HG03439 (cell line): ENCODE data around the gene ARHGEF38.

ENCODE experiments used
- ATAC-seq: cut with Tn5 transposase; IDR thresholded peaks from one replicate; pipeline ENCODE4 v1.9.1; 2021; ENCODE audit warnings: mild to moderate bottlenecking, moderate library complexity; ENCODE audit not compliant: unreplicated experiment

The ARHGEF38 gene

GRCh38 chr4:105556206-105556605 is 3.8 kb downstream of the ARHGEF38 start:
- ATAC-seq = no peak

DNA sequence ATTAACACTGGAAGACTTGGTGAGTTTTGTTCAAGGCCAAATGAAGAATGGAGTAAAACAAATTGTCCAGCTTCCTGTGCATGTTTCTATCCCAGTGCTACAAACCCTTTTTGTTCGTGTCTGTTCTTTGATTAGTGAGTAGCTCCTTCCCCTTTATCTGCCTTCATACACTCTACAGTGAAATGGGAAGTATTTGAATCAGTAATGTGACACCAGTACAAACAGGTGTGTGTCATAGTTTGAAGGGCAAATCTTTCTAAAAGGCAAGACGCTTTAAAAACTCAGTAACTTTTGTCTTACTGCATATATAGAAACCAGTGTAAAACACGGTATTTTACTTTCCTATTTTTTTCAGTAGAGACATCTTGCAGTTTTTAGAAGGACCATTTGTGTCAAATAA is 5.9 kb downstream of the ARHGEF38 start:
- ATAC-seq = no peak

DNA sequence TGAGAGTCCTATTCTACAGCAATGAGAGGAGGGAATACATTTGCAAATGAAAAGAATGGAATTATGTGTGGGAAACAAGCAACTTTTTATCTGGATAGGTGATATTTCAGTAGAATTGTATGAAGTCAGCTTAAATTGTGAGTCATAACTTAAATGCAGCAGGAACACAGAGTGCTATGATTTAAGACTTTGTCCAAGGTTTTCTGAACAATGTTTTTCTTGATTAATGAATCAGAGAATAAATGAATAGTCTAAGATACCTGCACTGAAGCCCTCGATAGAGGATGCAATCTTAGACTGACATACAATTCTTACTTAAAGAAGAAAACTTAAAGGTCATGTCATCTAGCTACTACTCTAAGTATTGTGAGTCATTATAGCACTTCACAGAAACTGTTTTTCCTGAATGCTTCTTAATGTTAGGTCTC is 8.0 kb downstream of the ARHGEF38 start:
- ATAC-seq = no peak

- no peak for ATAC-seq
Observed at GRCh38 chr4:105563352-105563751, 10.9 kb downstream of the ARHGEF38 start.

DNA sequence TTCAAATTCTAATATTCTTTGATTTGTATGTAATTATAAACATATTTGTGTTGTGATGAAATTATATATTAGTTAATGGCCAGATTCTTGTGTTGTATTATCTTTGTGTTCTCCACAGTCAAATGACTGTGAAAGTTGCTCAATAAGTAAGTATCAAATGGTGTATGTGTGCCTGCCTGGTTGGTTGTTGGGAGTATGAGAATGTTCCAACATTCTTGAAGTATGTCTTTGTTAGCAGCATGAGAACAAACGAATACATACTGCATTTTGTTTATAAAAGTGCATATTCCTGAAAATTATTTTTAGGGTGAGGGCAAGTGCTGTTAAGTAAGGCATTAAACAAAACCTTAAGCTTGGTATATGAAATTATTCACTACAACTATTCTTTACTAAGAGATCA is 16.2 kb downstream of the ARHGEF38 start:
- no peak for ATAC-seq

DNA sequence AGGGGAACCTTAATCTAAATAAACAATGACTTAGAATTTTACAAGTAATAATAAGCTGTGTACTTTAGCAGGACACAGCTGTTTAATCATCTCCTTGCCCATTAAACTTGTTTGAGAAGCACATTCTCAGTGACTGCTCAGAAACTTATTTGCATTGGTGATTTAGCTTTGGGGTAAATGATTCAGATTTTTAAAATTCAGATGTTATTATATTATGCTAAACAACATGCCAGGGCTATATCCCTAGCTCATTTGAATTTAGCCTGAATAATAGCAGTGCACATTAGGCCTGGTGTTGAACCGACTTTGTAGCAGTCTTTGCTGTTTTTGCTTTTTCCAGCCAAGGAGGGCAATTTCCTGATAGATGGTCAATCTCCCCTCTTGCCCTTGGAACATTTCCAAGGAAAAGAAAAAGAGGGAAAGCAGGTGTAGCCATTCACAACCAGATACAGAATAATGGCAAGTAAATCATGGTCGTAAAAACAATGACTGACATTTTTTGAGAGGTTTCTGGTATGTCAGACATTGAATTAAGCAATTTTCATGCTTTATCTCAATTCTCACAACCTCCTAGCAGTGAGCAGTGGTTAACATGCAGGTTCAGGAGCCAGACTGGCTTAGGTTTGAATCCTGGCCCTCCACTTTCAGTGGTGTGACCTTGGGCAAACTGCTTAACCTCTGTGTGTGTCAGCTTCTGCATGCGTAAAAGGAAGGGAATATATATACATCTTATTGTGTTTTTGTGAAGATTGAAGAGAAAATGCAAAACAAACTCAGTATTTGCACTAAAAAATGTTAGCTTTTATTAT is 16.8 kb downstream of the ARHGEF38 start:
- no peak for ATAC-seq

DNA sequence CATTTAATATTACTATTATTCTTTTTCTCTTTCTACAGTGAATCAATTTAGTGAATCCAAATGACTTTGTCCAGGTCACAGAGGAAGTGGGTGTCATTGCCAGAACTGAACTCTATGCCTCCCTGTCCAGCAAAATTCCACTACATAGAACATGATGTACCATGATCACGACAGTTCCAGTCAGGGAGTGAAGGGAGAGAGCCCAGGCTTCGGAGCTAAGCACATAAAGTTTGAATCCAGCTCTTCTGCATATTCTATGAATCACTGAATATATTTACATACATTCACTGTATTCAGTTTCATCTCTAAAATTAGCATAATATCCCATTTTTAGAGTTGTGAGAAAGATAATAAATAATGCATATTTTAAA is 17.4 kb downstream of the ARHGEF38 start:
- no peak for ATAC-seq

DNA sequence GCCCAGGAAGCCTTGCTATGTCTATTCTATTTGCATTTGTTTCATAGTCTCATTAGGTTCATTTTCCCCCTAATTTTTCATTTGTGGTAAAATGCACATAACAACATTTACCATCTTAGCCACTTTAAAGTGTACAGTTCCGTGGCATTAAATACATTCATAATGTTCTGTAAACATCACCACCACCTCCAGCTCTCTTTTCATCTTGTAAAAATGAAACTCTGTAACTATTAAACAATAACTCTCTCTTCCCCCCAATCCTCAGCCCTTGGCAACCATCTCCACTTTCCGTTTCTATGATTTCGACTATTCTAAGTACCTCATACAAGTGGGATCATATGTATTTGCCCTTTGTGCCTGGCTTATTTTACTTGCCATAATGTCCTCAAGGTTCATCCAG is 19.9 kb downstream of the ARHGEF38 start:
- no peak for ATAC-seq

- ATAC-seq = no peak
Observed at GRCh38 chr4:105586638-105587328, 34.4 kb downstream of the ARHGEF38 start.

DNA sequence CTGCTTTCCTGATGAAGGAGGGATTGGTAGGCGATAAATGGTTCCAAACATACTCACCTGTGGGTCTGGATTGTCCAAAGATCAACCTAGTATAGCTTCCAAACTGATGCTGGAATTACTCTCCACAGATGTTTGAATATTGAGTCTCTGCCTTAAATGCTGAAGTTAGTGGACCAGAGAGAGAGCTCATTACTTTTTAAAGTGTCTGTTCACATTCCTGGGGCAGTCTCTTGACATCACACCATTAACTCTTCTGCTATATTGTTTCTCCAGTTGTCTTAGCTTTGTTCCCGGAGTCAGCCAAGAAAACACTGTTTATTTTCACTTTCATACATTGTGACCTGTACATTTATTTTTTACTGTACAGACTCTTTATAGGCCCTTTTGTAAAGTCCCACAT is 35.4 kb downstream of the ARHGEF38 start:
- no peak for ATAC-seq

DNA sequence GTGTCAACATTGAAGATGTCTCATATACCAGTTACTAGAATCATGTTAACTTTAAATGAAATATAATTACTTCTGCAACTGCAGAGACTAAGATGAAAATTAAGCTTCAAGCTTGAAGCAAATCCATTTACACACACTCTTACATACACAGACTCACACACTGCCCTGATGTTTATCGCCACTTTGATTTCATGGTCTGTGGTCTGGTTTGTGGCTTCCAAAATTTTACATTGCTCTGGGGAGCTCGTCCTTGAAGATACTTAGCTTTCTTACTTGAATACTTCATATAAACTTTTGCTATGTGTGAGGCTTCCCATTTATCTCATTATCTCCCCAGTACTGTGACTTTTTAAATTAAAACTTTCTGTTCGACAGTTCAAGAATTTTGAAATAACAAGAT is 35.8 kb downstream of the ARHGEF38 start:
- no peak for ATAC-seq

DNA sequence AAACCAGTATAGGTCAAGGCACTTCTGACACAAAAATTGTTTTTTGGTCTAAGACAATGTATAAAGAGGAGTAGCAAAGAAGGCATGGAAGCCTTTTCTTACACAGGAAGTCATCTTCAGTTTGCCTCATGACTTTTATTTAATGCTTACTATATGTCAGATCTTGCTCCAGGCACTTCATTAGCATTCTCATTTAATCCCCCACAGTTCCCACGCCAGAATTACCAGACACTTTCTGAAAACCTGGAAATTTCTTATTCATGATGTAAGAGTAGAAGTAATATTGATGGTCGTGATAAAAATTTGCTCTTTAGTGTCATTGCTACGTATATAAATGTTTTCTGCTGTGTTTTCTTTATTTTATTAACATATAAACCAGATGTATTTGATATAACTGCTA is 39.2 kb downstream of the ARHGEF38 start:
- no peak for ATAC-seq

DNA sequence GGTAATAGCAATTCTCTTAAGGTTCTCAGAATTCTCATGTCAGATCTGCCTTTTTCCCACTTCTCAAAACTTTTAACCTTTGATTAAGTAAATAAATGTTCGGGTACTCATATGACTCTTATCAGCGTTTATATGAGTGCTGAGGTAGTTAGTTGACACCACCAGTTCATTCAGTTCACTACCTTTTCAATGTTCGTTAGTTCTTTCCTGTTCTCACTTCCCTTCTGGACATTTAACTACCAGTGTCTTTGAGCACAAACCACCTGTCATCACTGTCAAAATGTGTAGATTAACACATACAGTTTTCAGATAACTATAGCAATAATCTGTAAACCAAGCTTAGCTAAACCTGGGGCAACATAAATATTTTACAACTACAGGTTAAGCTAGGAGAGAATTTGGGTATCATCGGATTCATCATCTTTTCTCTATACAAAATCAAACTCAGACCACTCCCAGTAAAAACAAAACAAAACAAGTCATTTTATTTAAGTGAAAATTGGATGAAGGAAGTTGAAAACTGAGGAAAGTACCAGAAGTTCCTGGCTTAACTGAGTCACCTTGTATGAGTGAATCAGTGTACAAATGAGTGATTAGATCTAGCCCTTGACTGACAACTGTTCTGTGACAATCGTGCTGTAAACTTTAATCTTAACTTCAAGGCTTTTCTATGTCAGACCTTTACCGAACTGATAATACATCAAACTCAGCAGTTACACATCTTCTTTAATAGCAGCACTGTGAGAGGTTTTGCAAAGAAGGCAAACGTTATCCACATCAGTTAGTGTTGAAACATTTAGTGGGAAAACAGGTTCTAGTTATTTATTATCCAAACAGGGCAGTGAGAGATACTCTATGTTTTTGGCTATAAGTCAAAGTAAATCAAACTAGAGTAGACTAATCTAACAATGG is 41.9 kb downstream of the ARHGEF38 start:
- peak; percentile 58 for ATAC-seq

GRCh38 chr4:105596684-105597083 is 44.3 kb downstream of the ARHGEF38 start:
- ATAC-seq = no peak

- ATAC-seq = no peak
Observed at GRCh38 chr4:105598052-105598451, 45.6 kb downstream of the ARHGEF38 start.

GRCh38 chr4:105598787-105599186 is 46.4 kb downstream of the ARHGEF38 start:
- no peak for ATAC-seq

DNA sequence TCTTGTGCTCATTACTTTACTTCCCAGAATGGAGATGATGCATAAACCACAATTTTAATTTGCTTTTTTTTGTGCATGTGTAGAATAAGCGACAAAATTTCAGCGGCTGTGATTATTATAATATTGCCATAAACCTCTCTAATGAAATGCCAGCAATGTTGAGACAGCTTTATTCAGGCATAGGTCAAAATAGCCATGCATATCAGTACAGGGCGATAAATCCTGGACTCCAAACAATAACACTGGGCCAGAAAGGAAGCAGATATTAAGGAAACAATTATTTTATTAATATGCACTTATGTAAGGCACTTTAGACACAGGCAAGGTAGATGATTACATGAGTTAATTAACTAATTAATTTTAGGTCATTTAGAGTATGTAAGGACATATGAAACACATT is 47.1 kb downstream of the ARHGEF38 start:
- no peak for ATAC-seq

DNA sequence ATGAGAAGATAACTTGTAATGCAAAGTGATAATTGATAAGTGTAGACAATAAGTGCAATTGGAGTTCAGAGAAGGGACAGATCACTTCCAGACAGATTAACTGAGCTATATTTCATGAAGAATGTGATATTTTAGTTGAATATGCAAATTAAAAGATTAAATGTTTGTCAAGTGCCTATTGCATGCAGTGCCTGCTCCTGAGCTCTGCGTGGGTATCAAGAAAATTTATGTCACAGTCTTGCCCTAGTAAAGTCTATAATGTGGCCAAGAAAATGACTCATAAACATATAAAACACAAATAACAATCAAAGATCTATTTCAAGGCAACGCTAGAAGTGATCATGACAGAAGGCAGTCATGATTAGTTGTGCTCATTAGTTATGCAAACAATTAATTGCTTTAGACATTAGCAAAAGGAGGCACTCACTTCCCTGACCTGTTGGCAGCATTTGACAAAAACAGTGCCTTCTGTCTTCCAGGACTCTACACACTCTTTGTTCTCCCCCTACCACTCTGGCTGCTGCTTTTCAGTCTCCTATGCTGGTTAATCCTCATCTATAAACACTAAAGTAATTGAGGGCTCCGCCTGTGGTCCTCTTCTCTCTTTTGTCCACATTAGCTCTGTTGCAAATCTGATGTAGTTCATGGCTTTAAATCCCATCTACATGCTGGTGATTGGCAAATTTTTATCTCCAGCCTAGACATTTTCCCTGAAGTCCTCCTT is 47.7 kb downstream of the ARHGEF38 start:
- no peak for ATAC-seq

- ATAC-seq = no peak
Observed at GRCh38 chr4:105600951-105601350, 48.5 kb downstream of the ARHGEF38 start.

GRCh38 chr4:105601406-105601805 is 49.0 kb downstream of the ARHGEF38 start:
- ATAC-seq = no peak

DNA sequence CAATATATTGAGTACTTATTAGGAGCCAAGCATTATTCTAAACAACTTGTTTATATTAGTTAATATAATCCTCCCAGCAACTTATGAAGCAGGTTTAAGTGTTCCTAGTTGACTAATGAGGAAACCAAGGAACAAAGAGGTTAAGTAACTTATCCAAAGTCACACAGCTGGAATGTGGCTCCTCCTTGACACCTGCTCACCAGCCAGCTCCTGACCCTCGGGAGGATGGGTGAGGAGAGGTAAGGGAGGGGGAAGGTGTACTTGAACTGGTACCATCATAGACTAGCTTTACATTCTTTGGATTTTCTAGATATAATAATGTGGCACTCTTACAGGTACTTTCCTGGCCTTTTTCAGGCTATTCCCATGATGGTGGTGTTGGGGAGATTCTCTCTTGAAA is 50.7 kb downstream of the ARHGEF38 start:
- no peak for ATAC-seq
